Measurements from ENCODE around the gene METTL2B. TPM values are rescaled to one million over a fixed set of nuclear protein-coding genes. Genes with fewer than 3 reads are reported as not detected.

Gene METTL2B
- total RNA-seq, 2 experiments from 2014 or later: 25.4 to 40.7 TPM

GRCh38 chr7:128446306-128446705 is 30.2 kb upstream of the METTL2B start:
- H4K20me1 ChIP-seq (ENCODE audit: insufficient read depth, low read length): no peaks in the 10 kb centered on the region
- intact Hi-C loops (cut with micrococcal nuclease; ENCODE audit: unreplicated experiment): no loop called here
- no peaks in the 10 kb centered on the region for H3K79me2 ChIP-seq (ENCODE audit: insufficient read depth, low read depth, low read length)
- TF ChIP-seq CTCF (conservative IDR thresholded peaks at IDR 0.05; ENCODE audit: low read length): no peak
- no peak for TF ChIP-seq EZH2phosphoT487 (IDR thresholded peaks at IDR 0.05; ENCODE audit: borderline replicate concordance, low read depth, low read length)
- BruUV-seq (replicated peaks): no TSS peak
- no peak overlapping the region for H3K4me2 ChIP-seq (ENCODE audit: low read length)
- ChIA-PET CTCF (ENCODE audit: unreplicated experiment) (no interaction called here), POLR2A (interaction anchor here (0.5 to 0.9 kb wide), 2 partner anchors 9 to 88 kb away, joined by 3 to 4 read pairs; no protein-coding TSS in a partner anchor)
- H2AFZ ChIP-seq (ENCODE audit: low read length): no peak overlapping the region
- peaks cover 11% of the 10 kb centered on the region for H3K4me1 ChIP-seq (ENCODE audit: insufficient read depth, low read length, poor library complexity, severe bottlenecking)
- H3K9me3 ChIP-seq (ENCODE audit: low read length): no peaks in the 10 kb centered on the region
- H3K36me3 ChIP-seq (ENCODE audit: insufficient read depth, low read length): no peaks in the 10 kb centered on the region
- DNase-seq (ENCODE audit: low spot score): no peak
- no peak overlapping the region for H3K27ac ChIP-seq (ENCODE audit: low read depth, low read length, poor library complexity, severe bottlenecking)
- no peak overlapping the region for H3K4me3 ChIP-seq (ENCODE audit: low read depth, low read length, poor library complexity, severe bottlenecking)
- H3K9me2 ChIP-seq (ENCODE audit: insufficient read depth, low read length): no peaks in the 10 kb centered on the region

- no peak overlapping the region for H3K4me3 ChIP-seq (ENCODE audit: low read depth, low read length, poor library complexity, severe bottlenecking)
- intact Hi-C loops (cut with micrococcal nuclease; ENCODE audit: unreplicated experiment): no loop called here
- H4K20me1 ChIP-seq (ENCODE audit: insufficient read depth, low read length): no peaks in the 10 kb centered on the region
- no peaks in the 10 kb centered on the region for H3K9me3 ChIP-seq (ENCODE audit: low read length)
- TF ChIP-seq CTCF (conservative IDR thresholded peaks at IDR 0.05; ENCODE audit: low read length): no peak
- no peak for TF ChIP-seq EZH2phosphoT487 (IDR thresholded peaks at IDR 0.05; ENCODE audit: borderline replicate concordance, low read depth, low read length)
- H3K79me2 ChIP-seq (ENCODE audit: insufficient read depth, low read depth, low read length): no peaks in the 10 kb centered on the region
- no peak overlapping the region for H3K27ac ChIP-seq (ENCODE audit: low read depth, low read length, poor library complexity, severe bottlenecking)
- DNase-seq (ENCODE audit: low spot score): no peak
- H3K4me1 ChIP-seq (ENCODE audit: insufficient read depth, low read length, poor library complexity, severe bottlenecking): peaks cover 7% of the 10 kb centered on the region
- H3K4me2 ChIP-seq (ENCODE audit: low read length): no peak overlapping the region
- H3K9me2 ChIP-seq (ENCODE audit: insufficient read depth, low read length): no peaks in the 10 kb centered on the region
- ChIA-PET POLR2A (interaction anchor here (1.8 kb wide), 1 partner anchor 12 kb away, joined by 4 read pairs; no protein-coding TSS in a partner anchor), CTCF (ENCODE audit: unreplicated experiment) (no interaction called here)
- no TSS peak for BruUV-seq (replicated peaks)
- H2AFZ ChIP-seq (ENCODE audit: low read length): no peak overlapping the region
- H3K36me3 ChIP-seq (ENCODE audit: insufficient read depth, low read length): no peaks in the 10 kb centered on the region
These were observed 28.5 kb upstream of the METTL2B start for GRCh38 chr7:128447941-128448564.

- intact Hi-C loops (cut with micrococcal nuclease; ENCODE audit: unreplicated experiment): no loop called here
- H3K36me3 ChIP-seq (ENCODE audit: insufficient read depth, low read length): no peaks in the 10 kb centered on the region
- H3K4me2 ChIP-seq (ENCODE audit: low read length): no peak overlapping the region
- no peaks in the 10 kb centered on the region for H3K9me2 ChIP-seq (ENCODE audit: insufficient read depth, low read length)
- ChIA-PET POLR2A (interaction anchor here (0.6 to 1.8 kb wide), 2 partner anchors 11 to 12 kb away, joined by 4 to 5 read pairs; no protein-coding TSS in a partner anchor), CTCF (ENCODE audit: unreplicated experiment) (no interaction called here)
- H3K4me1 ChIP-seq (ENCODE audit: insufficient read depth, low read length, poor library complexity, severe bottlenecking): peaks cover 7% of the 10 kb centered on the region
- H3K79me2 ChIP-seq (ENCODE audit: insufficient read depth, low read depth, low read length): no peaks in the 10 kb centered on the region
- no peak for TF ChIP-seq EZH2phosphoT487 (IDR thresholded peaks at IDR 0.05; ENCODE audit: borderline replicate concordance, low read depth, low read length)
- no peak for TF ChIP-seq CTCF (conservative IDR thresholded peaks at IDR 0.05; ENCODE audit: low read length)
- no peak overlapping the region for H2AFZ ChIP-seq (ENCODE audit: low read length)
- no peak overlapping the region for H3K27ac ChIP-seq (ENCODE audit: low read depth, low read length, poor library complexity, severe bottlenecking)
- H4K20me1 ChIP-seq (ENCODE audit: insufficient read depth, low read length): no peaks in the 10 kb centered on the region
- BruUV-seq (replicated peaks): no TSS peak
- H3K4me3 ChIP-seq (ENCODE audit: low read depth, low read length, poor library complexity, severe bottlenecking): no peak overlapping the region
- no peak for DNase-seq (ENCODE audit: low spot score)
- H3K9me3 ChIP-seq (ENCODE audit: low read length): no peaks in the 10 kb centered on the region
These were observed 27.7 kb upstream of the METTL2B start for GRCh38 chr7:128448751-128449302.
